HEK293 (cell line): ENCODE results near the gene RAB3IP.

Experiments used
- CTCF ChIA-PET: fragments of 350-600 bp; formaldehyde crosslinking; extraction: SDS; loops from one replicate; lab custom pipeline; 2021; ENCODE audit warnings: antibody characterized with exemption; lab: Yijun Ruan, JAX
- POLR2A ChIA-PET: fragments of 300-600 bp; formaldehyde crosslinking; extraction: SDS; loops from one replicate; lab custom pipeline; 2020; ENCODE audit warnings: antibody characterized with exemption, inconsistent platforms; lab: Yijun Ruan, JAX
- H3K27ac ChIP-seq: fragments of 200-500 bp; sonication (Bioruptor generic); 2 replicates; pipeline ENCODE4 v1.5.1; 2014; ENCODE audit warnings: low read depth, low read length, control low read depth, inconsistent platforms; ENCODE audit errors: extremely low read depth
- H3K36me3 ChIP-seq, 2 experiments: fragments of 200-500 bp in 1 of 2; sonication (Bioruptor generic) in 1 of 2; 1 replicate in 1 of 2; 2 replicates in 1 of 2; pipeline ENCODE4 v1.5.1; 2014 to 2017; ENCODE audit warnings: inconsistent platforms in 2 of 2, low read length in 2 of 2; ENCODE audit not compliant: control insufficient read depth in 2 of 2, insufficient read depth in 1 of 2
- H3K4me1 ChIP-seq: fragments of 200-500 bp; sonication (Bioruptor generic); 2 replicates; pipeline ENCODE4 v1.5.1; 2014; ENCODE audit warnings: mild to moderate bottlenecking, low read length, inconsistent platforms; ENCODE audit not compliant: control insufficient read depth, insufficient read depth
- H3K4me3 ChIP-seq: 2 replicates; pipeline ENCODE4 v1.5.1; 2011; ENCODE audit warnings: low read depth, mild to moderate bottlenecking, control low read depth, low read length, moderate library complexity
- H3K9me3 ChIP-seq: fragments of 200-500 bp; sonication (Bioruptor generic); 2 replicates; pipeline ENCODE4 v1.5.1; 2014; ENCODE audit warnings: low read depth, low read length, inconsistent platforms; ENCODE audit not compliant: control insufficient read depth, insufficient read depth
- AEBP2 ChIP-seq: fragments of 450-650 bp; formaldehyde crosslinking; IDR thresholded peaks from 2 replicates; pipeline ENCODE4 v1.5.1; 2016; ENCODE audit warnings: missing biosample characterization, missing genetic modification characterization, borderline replicate concordance
- ELK4 ChIP-seq: IDR thresholded peaks from 2 replicates; pipeline ENCODE4 v1.6.1; 2011; ENCODE audit warnings: mild to moderate bottlenecking, low read depth, low read length, borderline replicate concordance
- INSM2 ChIP-seq: fragments of 450-650 bp; formaldehyde crosslinking; IDR thresholded peaks from 2 replicates; pipeline ENCODE4 v1.5.1; 2016; ENCODE audit warnings: missing biosample characterization, missing genetic modification characterization
- PRDM1 ChIP-seq: fragments of 450-650 bp; formaldehyde crosslinking; IDR thresholded peaks from 2 replicates; pipeline ENCODE4; 2016; ENCODE audit warnings: missing biosample characterization, missing genetic modification characterization
- SCRT2 ChIP-seq: fragments of 450-650 bp; formaldehyde crosslinking; IDR thresholded peaks from 2 replicates; pipeline ENCODE4 v1.5.1; 2016; ENCODE audit warnings: missing biosample characterization, missing genetic modification characterization
- TCF7L2 ChIP-seq: IDR thresholded peaks from 2 replicates; pipeline ENCODE4 v1.6.1; 2011; ENCODE audit warnings: low read depth, mild to moderate bottlenecking, inconsistent platforms, low read length, moderate library complexity, borderline replicate concordance
- YY1 ChIP-seq: fragments of 450-650 bp; formaldehyde crosslinking; IDR thresholded peaks from 2 replicates; pipeline ENCODE4 v1.5.1; 2018; ENCODE audit warnings: missing biosample characterization, missing genetic modification characterization
- ZBTB48 ChIP-seq: fragments of 450-650 bp; formaldehyde crosslinking; IDR thresholded peaks from 2 replicates; pipeline ENCODE4 v1.5.1; 2016; ENCODE audit warnings: missing biosample characterization, missing genetic modification characterization
- ZBTB7A ChIP-seq: fragments of 450-650 bp; formaldehyde crosslinking; IDR thresholded peaks from 2 replicates; pipeline ENCODE4 v1.5.1; 2016; ENCODE audit warnings: low read depth, missing biosample characterization, missing genetic modification characterization
- ZBTB8A ChIP-seq: fragments of 450-650 bp; formaldehyde crosslinking; IDR thresholded peaks from 2 replicates; pipeline ENCODE4 v1.5.1; 2016; ENCODE audit warnings: missing biosample characterization, missing genetic modification characterization
- ZEB2 ChIP-seq: fragments of 450-650 bp; formaldehyde crosslinking; IDR thresholded peaks from 2 replicates; pipeline ENCODE4 v1.5.1; 2016; ENCODE audit warnings: missing biosample characterization, missing genetic modification characterization
- ZFHX2 ChIP-seq: fragments of 450-650 bp; formaldehyde crosslinking; conservative IDR thresholded peaks from 2 replicates; pipeline ENCODE4 v1.5.1; 2016; ENCODE audit warnings: missing biosample characterization, missing genetic modification characterization
- ZNF133 ChIP-seq: fragments of 450-650 bp; formaldehyde crosslinking; IDR thresholded peaks from 2 replicates; pipeline ENCODE4 v1.5.1; 2016; ENCODE audit warnings: missing biosample characterization, missing genetic modification characterization
- ZNF155 ChIP-seq: fragments of 450-650 bp; formaldehyde crosslinking; IDR thresholded peaks from 2 replicates; pipeline ENCODE4 v1.5.1; 2016; ENCODE audit warnings: missing biosample characterization, missing genetic modification characterization
- ZNF175 ChIP-seq: fragments of 450-650 bp; formaldehyde crosslinking; IDR thresholded peaks from 2 replicates; pipeline ENCODE4 v1.5.1; 2016; ENCODE audit warnings: missing biosample characterization, missing genetic modification characterization
- ZNF266 ChIP-seq: fragments of 450-650 bp; formaldehyde crosslinking; IDR thresholded peaks from 2 replicates; pipeline ENCODE4 v1.5.1; 2016; ENCODE audit warnings: missing biosample characterization, missing genetic modification characterization, low read depth
- ZNF274 ChIP-seq, 2 experiments: fragments of 200-500 bp in 1 of 2; fragments of 450-650 bp in 1 of 2; sonication (Bioruptor generic) in 1 of 2; formaldehyde crosslinking in 1 of 2; IDR thresholded peaks; 2 replicates each; pipeline versions ENCODE4 v1.5.1 to v1.6.1; 2014 to 2016; ENCODE audit warnings: borderline replicate concordance in 1 of 2, inconsistent platforms in 1 of 2, low read length in 1 of 2, missing biosample characterization in 1 of 2, missing genetic modification characterization in 1 of 2
- ZNF37A ChIP-seq: fragments of 450-650 bp; IDR thresholded peaks from 2 replicates; pipeline ENCODE4 v1.5.1; 2018; ENCODE audit warnings: missing biosample characterization, missing genetic modification characterization
- ZNF580 ChIP-seq: fragments of 450-650 bp; formaldehyde crosslinking; IDR thresholded peaks from 2 replicates; pipeline ENCODE4 v1.5.1; 2016; ENCODE audit warnings: missing biosample characterization, missing genetic modification characterization
- ZNF626 ChIP-seq: fragments of 450-650 bp; sonication (Bioruptor Pico); formaldehyde crosslinking; IDR thresholded peaks from 2 replicates; pipeline ENCODE4 v1.5.1; 2018; ENCODE audit warnings: missing biosample characterization, missing genetic modification characterization, inconsistent platforms
- ZNF629 ChIP-seq: fragments of 450-650 bp; formaldehyde crosslinking; IDR thresholded peaks from 2 replicates; pipeline ENCODE4 v1.5.1; 2017; ENCODE audit warnings: missing biosample characterization, missing genetic modification characterization
- ZNF639 ChIP-seq: fragments of 450-650 bp; formaldehyde crosslinking; IDR thresholded peaks from 2 replicates; pipeline ENCODE4 v1.5.1; 2016; ENCODE audit warnings: missing biosample characterization, missing genetic modification characterization
- ZNF658 ChIP-seq: fragments of 450-650 bp; formaldehyde crosslinking; IDR thresholded peaks from 2 replicates; pipeline ENCODE4; 2016; ENCODE audit warnings: missing biosample characterization, missing genetic modification characterization
- ZNF692 ChIP-seq: fragments of 450-650 bp; formaldehyde crosslinking; IDR thresholded peaks from 2 replicates; pipeline ENCODE4 v1.5.1; 2016; ENCODE audit warnings: missing biosample characterization, missing genetic modification characterization
- ZNF707 ChIP-seq: fragments of 450-650 bp; formaldehyde crosslinking; IDR thresholded peaks from 2 replicates; pipeline ENCODE4 v1.5.1; 2016; ENCODE audit warnings: missing biosample characterization, missing genetic modification characterization
- ZNF776 ChIP-seq: fragments of 450-650 bp; formaldehyde crosslinking; IDR thresholded peaks from 2 replicates; pipeline ENCODE4 v1.5.0; 2017; ENCODE audit warnings: missing biosample characterization, missing genetic modification characterization, borderline replicate concordance
- ZNF792 ChIP-seq: fragments of 450-650 bp; formaldehyde crosslinking; IDR thresholded peaks from 2 replicates; pipeline ENCODE4 v1.5.1; 2016; ENCODE audit warnings: missing biosample characterization, missing genetic modification characterization
- ZSCAN30 ChIP-seq: fragments of 450-650 bp; IDR thresholded peaks from 2 replicates; pipeline ENCODE4 v1.5.1; 2018; ENCODE audit warnings: missing biosample characterization, mild to moderate bottlenecking, missing genetic modification characterization, moderate library complexity
- ZSCAN4 ChIP-seq: fragments of 450-650 bp; formaldehyde crosslinking; IDR thresholded peaks from 2 replicates; pipeline ENCODE4 v1.5.1; 2017; ENCODE audit warnings: missing biosample characterization, missing genetic modification characterization
- ZXDB ChIP-seq: fragments of 450-650 bp; formaldehyde crosslinking; IDR thresholded peaks from 2 replicates; pipeline ENCODE4 v1.5.1; 2016; ENCODE audit warnings: missing biosample characterization, missing genetic modification characterization

The RAB3IP gene

GRCh38 chr12:69843608-69844007 lies 104.9 kb downstream of the RAB3IP start:
- Histone ChIP-seq H3K36me3 (no peaks in the 10 kb centered on the region), H3K4me3 (no peak overlapping the region), H3K27ac (no peak overlapping the region), H3K9me3 (no peaks in the 10 kb centered on the region), H3K4me1 (no peaks in the 10 kb centered on the region)
- CTCF ChIA-PET: no interaction called here
- TF ChIP-seq ZNF629 (no peak), ZNF155 (no peak), ZXDB (tag by site-specific recombination) (no peak), AEBP2 (tag by site-specific recombination) (no peak), ZNF175 (tag by site-specific recombination) (no peak), ZSCAN4 (no peak), ZNF707 (no peak), ZBTB7A (no peak), ZEB2 (tag by site-specific recombination) (no peak), ZNF133 (no peak), ZBTB48 (tag by site-specific recombination) (no peak), ZNF792 (tag by site-specific recombination) (no peak), INSM2 (tag by site-specific recombination) (no peak), ZFHX2 (tag by site-specific recombination) (no peak), ZNF776 (tag by site-specific recombination) (no peak)
- POLR2A ChIA-PET: no interaction called here

GRCh38 chr12:69844416-69844815 lies 105.8 kb downstream of the RAB3IP start:
- CTCF ChIA-PET: no interaction called here
- POLR2A ChIA-PET: no interaction called here
- Histone ChIP-seq H3K9me3 (no peaks in the 10 kb centered on the region), H3K36me3 (no peaks in the 10 kb centered on the region), H3K27ac (no peak overlapping the region), H3K4me3 (no peak overlapping the region), H3K4me1 (no peaks in the 10 kb centered on the region)
- TF ChIP-seq ZNF274 (IDR thresholded peaks at IDR 0.05; ENCODE audit: low read length) (no peak), ZNF274 (tag by site-specific recombination; IDR thresholded peaks at IDR 0.05; ENCODE audit: borderline replicate concordance) (no peak), SCRT2 (tag by site-specific recombination) (no peak), ZNF37A (no peak), ZNF692 (tag by site-specific recombination) (no peak), TCF7L2 (no peak), ZNF626 (tag by site-specific recombination) (no peak), YY1 (tag by site-specific recombination) (no peak), ZNF658 (no peak), ZBTB8A (tag by site-specific recombination) (no peak), ZNF639 (tag by site-specific recombination) (no peak), ZSCAN30 (tag by site-specific recombination) (no peak), ELK4 (no peak), ZNF580 (tag by site-specific recombination) (no peak), ZNF266 (no peak), PRDM1 (tag by site-specific recombination) (no peak)
